ENCODE data around the gene UMAD1.

GRCh38 chr7:7862393-7862792 is 221.8 kb downstream of the UMAD1 start:
- no peak for TF ChIP-seq CTCF (IDR thresholded peaks at IDR 0.05)
- TF ChIP-seq POLR2A (IDR thresholded peaks at IDR 0.05) = no peak

Data from thyroid gland (tissue), 4 donors.